Non-pigmented ciliary epithelial cell (primary cell): ENCODE measurements around the gene SOCS1.

Source experiments
- DNase-seq: peaks from one replicate; pipeline ENCODE4 v3.0.0-alpha.2; 2010; ENCODE audit warnings: low read depth

Gene SOCS1

GRCh38 chr16:11260596-11260966 is 4.6 kb upstream of the SOCS1 start:
- no peak for DNase-seq

GRCh38 chr16:11259655-11260595 is 3.9 kb upstream of the SOCS1 start:
- no peak for DNase-seq

- DNase-seq: no peak
These were observed 2.8 kb upstream of the SOCS1 start for GRCh38 chr16:11258553-11259492.

GRCh38 chr16:11257131-11257938 is 1.3 kb upstream of the SOCS1 start:
- peak; percentile 50 for DNase-seq

- no peak for DNase-seq
These were observed 692 bp upstream of the SOCS1 start for GRCh38 chr16:11256661-11257130.

- DNase-seq: no peak
These were observed 879 bp downstream of the SOCS1 start for GRCh38 chr16:11254913-11255736.

GRCh38 chr16:11253995-11254912 is 1.8 kb downstream of the SOCS1 start:
- DNase-seq: no peak

- DNase-seq: no peak
These were observed 2.7 kb downstream of the SOCS1 start for GRCh38 chr16:11253009-11253994.

GRCh38 chr16:11252482-11252931 is 3.5 kb downstream of the SOCS1 start:
- DNase-seq: no peak

GRCh38 chr16:11251525-11252481 is 4.2 kb downstream of the SOCS1 start:
- DNase-seq: peak; percentile 55

GRCh38 chr16:11250786-11251524 is 5.0 kb downstream of the SOCS1 start:
- DNase-seq: no peak

- no peak for DNase-seq
These were observed 5.8 kb downstream of the SOCS1 start for GRCh38 chr16:11250091-11250785.

- no peak for DNase-seq
These were observed 6.6 kb downstream of the SOCS1 start for GRCh38 chr16:11249233-11250061.

GRCh38 chr16:11248133-11248532 is 7.9 kb downstream of the SOCS1 start:
- DNase-seq: no peak

GRCh38 chr16:11245988-11246387 is 10.0 kb downstream of the SOCS1 start:
- no peak for DNase-seq
